ENCODE data around the gene GAPVD1. TPM values are rescaled to one million over a fixed set of nuclear protein-coding genes. Genes with fewer than 3 reads are reported as not detected.
A peak's percentile ranks its signal among the peaks of the same experiment; 100 is the strongest.

GAPVD1 gene
- total and polyA plus RNA-seq, 12 donors = 6.9 to 40.0 (median 34.5) TPM

DNA sequence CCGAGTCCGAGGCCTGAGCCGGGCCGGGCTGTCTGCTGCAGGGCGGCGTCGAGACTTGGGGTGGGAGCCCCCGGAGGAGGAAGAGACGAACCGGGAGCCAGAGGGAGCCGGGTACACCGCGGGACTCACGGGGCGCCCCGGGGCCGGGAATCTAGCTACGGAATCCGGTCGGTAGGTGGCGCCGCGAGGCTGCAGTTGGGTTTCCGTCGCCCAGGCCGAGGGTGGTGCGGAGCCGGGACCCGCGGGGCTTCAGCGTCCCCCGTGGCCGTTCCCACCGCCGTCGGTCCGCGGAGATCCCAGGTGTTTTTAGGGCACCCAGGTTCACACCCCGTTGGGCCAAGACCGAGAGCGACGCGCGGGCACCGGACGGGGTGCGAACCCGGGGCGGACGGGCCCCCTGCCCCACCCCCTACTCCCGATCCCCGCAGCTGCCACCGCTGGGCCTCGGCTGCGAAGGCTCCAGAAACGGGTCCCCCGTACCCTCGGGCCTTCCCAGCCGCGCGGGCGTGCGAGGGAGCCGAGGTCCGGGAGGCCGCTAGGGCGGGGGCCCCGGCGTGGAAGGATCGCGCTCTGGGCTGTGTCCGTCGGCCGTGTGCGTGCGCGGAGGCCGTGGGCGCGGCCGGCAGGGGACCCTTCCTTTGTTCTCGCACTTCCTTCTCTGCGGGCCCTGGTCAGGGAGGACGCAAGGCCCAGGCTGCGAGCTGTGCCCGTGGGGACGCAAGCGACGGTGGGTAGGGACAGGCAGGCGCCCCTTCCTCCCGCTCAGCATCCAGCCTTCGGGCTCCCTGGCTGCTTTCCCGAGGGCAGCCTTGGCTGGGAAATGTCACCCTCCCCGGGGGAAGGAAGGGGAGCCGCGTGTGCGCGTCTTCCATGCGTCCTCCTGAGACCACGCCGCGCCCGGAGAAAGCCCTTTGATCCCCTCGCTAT is 146.6 kb downstream of the GAPVD1 start:
- peak overlapping the region; percentile 46 to 83 (median 68) for H3K4me3 ChIP-seq
- peak; percentile 86 to 94 (median 90) for ATAC-seq
- H3K4me1 ChIP-seq = peaks cover 0 to 13% (median 4%) of the 10 kb centered on the region in 9 donors
- peak overlapping the region in 5 of 10 donors; percentile 29 to 76 (median 34) for H3K27ac ChIP-seq
- WGBS, 2 donors = 3 to 6% methylated on average over 91 to 104 of the region's 104 CpGs
- DNase-seq = peak; percentile 71 to 84
- no peaks in the 10 kb centered on the region for H3K36me3 ChIP-seq
- TF ChIP-seq, protein P1, sequence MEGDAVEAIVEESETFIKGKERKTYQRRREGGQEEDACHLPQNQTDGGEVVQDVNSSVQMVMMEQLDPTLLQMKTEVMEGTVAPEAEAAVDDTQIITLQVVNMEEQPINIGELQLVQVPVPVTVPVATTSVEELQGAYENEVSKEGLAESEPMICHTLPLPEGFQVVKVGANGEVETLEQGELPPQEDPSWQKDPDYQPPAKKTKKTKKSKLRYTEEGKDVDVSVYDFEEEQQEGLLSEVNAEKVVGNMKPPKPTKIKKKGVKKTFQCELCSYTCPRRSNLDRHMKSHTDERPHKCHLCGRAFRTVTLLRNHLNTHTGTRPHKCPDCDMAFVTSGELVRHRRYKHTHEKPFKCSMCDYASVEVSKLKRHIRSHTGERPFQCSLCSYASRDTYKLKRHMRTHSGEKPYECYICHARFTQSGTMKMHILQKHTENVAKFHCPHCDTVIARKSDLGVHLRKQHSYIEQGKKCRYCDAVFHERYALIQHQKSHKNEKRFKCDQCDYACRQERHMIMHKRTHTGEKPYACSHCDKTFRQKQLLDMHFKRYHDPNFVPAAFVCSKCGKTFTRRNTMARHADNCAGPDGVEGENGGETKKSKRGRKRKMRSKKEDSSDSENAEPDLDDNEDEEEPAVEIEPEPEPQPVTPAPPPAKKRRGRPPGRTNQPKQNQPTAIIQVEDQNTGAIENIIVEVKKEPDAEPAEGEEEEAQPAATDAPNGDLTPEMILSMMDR (IDR thresholded peaks at IDR 0.05) = peak; percentile 68 to 97 (median 94)
- no peaks in the 10 kb centered on the region for H3K9me3 ChIP-seq
- intact Hi-C loops (cut with DNase I) = loop anchor here (1.0 to 10.0 kb wide), 16 partner anchors 223 to 1087 kb away; no protein-coding TSS in a partner anchor
- peaks cover 0 to 10% (median 3%) of the 10 kb centered on the region in 7 donors for H3K27me3 ChIP-seq

DNA sequence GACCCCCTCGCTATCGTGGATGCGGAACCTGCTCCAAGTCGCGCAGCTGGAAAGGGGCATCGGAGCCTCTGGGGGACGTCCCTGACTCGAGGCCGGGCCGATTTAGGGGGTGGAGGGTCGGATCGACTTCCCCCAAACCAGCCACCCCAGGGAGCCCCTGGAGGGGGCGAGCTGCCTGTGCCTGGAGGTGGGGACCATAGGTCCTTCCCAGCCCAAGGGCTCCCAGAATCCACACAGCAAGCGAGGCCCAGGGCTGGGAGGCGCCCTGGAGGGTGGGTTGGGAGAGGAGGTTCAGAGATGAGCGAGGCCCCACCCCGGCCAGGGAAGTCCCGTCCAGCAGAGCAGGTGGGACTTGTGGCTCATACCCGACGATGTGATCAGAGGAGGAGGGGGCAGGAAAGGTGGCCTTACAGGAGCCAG is 147.6 kb downstream of the GAPVD1 start:
- DNase-seq (no peak), ATAC-seq (no peak)
- intact Hi-C loops (cut with DNase I) = loop anchor here in 8 of 10 donors (2.0 to 10.0 kb wide), 12 partner anchors 222 to 1086 kb away; no protein-coding TSS in a partner anchor
- no peak overlapping the region for H3K27ac ChIP-seq
- WGBS, 2 donors = 85 to 90% methylated on average over 20 of the region's 20 CpGs
- H3K36me3 ChIP-seq = no peaks in the 10 kb centered on the region
- H3K9me3 ChIP-seq = no peaks in the 10 kb centered on the region
- H3K4me1 ChIP-seq = peaks cover 0 to 13% (median 4%) of the 10 kb centered on the region in 9 donors
- no peak overlapping the region for H3K4me3 ChIP-seq
- TF ChIP-seq, protein P1 (IDR thresholded peaks at IDR 0.05) = no peak
- H3K27me3 ChIP-seq = peaks cover 0 to 10% (median 3%) of the 10 kb centered on the region in 7 donors

DNA sequence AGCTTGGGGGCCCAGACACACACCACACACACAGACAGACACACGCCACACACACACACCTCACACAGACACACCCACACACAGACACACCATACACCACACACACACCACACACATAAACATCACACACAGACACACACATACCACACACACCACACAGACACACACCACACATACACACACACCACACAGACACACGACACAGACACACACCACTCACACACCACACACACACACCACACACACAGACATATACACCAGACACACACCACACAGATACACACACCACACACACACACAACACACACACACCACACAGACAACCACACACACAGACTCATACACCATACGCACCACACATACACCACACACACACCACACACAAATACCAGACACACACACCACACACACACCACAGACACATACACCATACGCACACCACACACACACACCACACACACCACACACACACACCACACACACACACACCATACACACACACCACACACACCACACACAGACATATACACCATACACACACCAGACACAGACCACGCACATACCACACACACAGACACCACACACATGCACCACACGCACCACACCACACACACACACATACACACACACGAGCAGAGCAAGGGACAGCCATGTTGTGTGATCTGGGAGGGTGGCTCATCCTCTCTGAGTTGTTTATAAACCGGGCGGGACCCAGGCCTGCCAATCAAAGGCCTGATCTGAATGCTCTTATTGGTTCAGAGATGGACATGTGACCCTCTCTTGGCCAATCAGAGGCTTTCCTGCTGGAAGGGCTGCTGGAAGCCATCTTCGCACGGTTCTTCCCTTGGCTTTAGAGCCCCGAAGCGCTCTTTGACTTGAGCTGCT is 148.3 kb downstream of the GAPVD1 start:
- Histone ChIP-seq H3K4me1 (peaks cover 0 to 13% (median 4%) of the 10 kb centered on the region in 9 donors), H3K4me3 (peak overlapping the region in 3 of 10 donors; percentile 30 to 51 (median 35)), H3K27ac (peak overlapping the region in 2 of 10 donors; percentile 60 to 81), H3K9me3 (no peaks in the 10 kb centered on the region), H3K27me3 (peaks cover 0 to 10% (median 3%) of the 10 kb centered on the region in 7 donors), H3K36me3 (no peaks in the 10 kb centered on the region)
- TF ChIP-seq, protein P1 (IDR thresholded peaks at IDR 0.05) = no peak
- intact Hi-C loops (cut with DNase I) = loop anchor here in 9 of 10 donors (2.0 to 10.0 kb wide), 13 partner anchors 145 to 1085 kb away; no protein-coding TSS in a partner anchor
- DNase-seq = no peak
- peak in 1 of 8 donors; percentile 53 for ATAC-seq
- WGBS, 2 donors = 89 to 95% methylated on average over 13 of the region's 13 CpGs
